Measurements from ENCODE around the gene GALNT15. TPM values are rescaled to one million over a fixed set of nuclear protein-coding genes. Genes with fewer than 3 reads are reported as not detected.

GALNT15 gene
- total and polyA plus RNA-seq, 2 donors (not counting 3 experiments of a cell fraction or from before 2014, with no cell fraction given): 0.87 to 5.4 TPM

DNA sequence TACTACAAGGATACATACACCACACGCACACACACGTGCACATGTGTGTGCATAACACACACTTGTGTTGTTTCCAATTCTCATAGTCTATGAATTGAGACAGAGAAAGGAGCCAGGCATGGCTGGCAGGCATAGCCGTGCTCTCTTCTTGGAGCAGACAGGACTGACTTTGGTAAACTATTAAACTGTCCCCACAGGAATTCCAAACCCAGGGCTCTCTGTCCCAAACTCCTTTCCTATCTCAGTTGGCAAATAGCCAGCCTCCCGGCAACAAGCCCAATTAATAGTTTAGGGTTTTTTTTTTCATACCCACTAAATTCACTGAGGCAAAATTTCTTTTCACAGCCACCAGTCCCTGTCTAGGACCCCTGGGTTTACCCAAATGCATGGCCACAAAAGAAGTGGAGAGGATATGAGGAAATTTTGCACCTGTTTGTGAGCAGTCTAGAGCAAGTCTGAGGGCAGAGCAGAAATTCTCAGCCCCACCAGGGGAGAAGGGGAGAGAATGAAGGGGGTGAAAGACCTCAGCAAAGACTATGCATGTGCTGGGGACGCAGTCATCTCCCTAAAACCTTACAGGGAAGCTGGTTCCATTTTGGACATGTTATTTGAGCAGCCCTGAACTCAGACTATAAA, 17.8 kb downstream of the GALNT15 start:
- no peaks in the 10 kb centered on the region for H3K4me1 ChIP-seq (ENCODE audit: control insufficient read depth, extremely low read depth, insufficient read depth, low read length)
- H3K79me2 ChIP-seq (ENCODE audit: control insufficient read depth, insufficient read depth, low read length): no peaks in the 10 kb centered on the region
- TF ChIP-seq GATA2 (IDR thresholded peaks at IDR 0.05; ENCODE audit: insufficient read depth, insufficient read length, low read depth, low read length) (no peak), FOS (IDR thresholded peaks at IDR 0.05; ENCODE audit: borderline replicate concordance, insufficient read depth, low read length) (no peak), JUN (IDR thresholded peaks at IDR 0.05; ENCODE audit: borderline replicate concordance, insufficient read depth, insufficient read length, low read depth) (no peak), MYC (IDR thresholded peaks at IDR 0.05; ENCODE audit: low read depth, low read length) (no peak), EZH2 (IDR thresholded peaks at IDR 0.05; ENCODE audit: borderline replicate concordance, low read depth, low read length, severe bottlenecking) (no peak), POLR2A (IDR thresholded peaks at IDR 0.05; ENCODE audit: low read depth, low read length) (no peak), POLR2AphosphoS5 (IDR thresholded peaks at IDR 0.05; ENCODE audit: insufficient read depth, low read depth, low read length) (no peak)
- TF ChIP-seq, protein P1, sequence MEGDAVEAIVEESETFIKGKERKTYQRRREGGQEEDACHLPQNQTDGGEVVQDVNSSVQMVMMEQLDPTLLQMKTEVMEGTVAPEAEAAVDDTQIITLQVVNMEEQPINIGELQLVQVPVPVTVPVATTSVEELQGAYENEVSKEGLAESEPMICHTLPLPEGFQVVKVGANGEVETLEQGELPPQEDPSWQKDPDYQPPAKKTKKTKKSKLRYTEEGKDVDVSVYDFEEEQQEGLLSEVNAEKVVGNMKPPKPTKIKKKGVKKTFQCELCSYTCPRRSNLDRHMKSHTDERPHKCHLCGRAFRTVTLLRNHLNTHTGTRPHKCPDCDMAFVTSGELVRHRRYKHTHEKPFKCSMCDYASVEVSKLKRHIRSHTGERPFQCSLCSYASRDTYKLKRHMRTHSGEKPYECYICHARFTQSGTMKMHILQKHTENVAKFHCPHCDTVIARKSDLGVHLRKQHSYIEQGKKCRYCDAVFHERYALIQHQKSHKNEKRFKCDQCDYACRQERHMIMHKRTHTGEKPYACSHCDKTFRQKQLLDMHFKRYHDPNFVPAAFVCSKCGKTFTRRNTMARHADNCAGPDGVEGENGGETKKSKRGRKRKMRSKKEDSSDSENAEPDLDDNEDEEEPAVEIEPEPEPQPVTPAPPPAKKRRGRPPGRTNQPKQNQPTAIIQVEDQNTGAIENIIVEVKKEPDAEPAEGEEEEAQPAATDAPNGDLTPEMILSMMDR (IDR thresholded peaks at IDR 0.05; ENCODE audit: extremely low read depth in 1 of 2, insufficient read depth in 1 of 2, low read depth in 1 of 2, low read length in 2 of 2): no peak
- TF ChIP-seq, protein P2, sequence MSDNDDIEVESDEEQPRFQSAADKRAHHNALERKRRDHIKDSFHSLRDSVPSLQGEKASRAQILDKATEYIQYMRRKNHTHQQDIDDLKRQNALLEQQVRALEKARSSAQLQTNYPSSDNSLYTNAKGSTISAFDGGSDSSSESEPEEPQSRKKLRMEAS (IDR thresholded peaks at IDR 0.05; ENCODE audit: insufficient read depth, insufficient read length): no peak
- ChIA-PET POLR2A (no interaction called here), CTCF (interaction anchor here (1.1 kb wide), 1 partner anchor 14 kb away, joined by 4 read pairs; no protein-coding TSS in a partner anchor)
- H3K27ac ChIP-seq (ENCODE audit: insufficient read depth, low read depth, low read length): no peak overlapping the region
- H3K9me3 ChIP-seq (replicated peaks; ENCODE audit: control insufficient read depth, insufficient read depth, low read length): no peaks in the 10 kb centered on the region
- H3K27me3 ChIP-seq (ENCODE audit: control insufficient read depth in 2 of 2, insufficient read depth in 2 of 2, low read length in 2 of 2): peaks cover 0 to 2% of the 10 kb centered on the region in 2 experiments
- BruUV-seq (replicated peaks): no TSS peak
- H3K9ac ChIP-seq (replicated peaks; ENCODE audit: extremely low read depth, insufficient read depth, low read length): no peak overlapping the region
- no peaks in the 10 kb centered on the region for H3K36me3 ChIP-seq (ENCODE audit: control insufficient read depth in 2 of 2, extremely low read depth in 1 of 2, insufficient read depth in 2 of 2, low read length in 2 of 2)
- FAIRE-seq: no peak
- DNase-seq (ENCODE audit: low read depth, low spot score): no peak
- H3K4me3 ChIP-seq (replicated peaks in 1 of 3; ENCODE audit: insufficient read depth in 1 of 3, low read depth in 1 of 3, low read length in 3 of 3): no peak overlapping the region
- H2AFZ ChIP-seq (ENCODE audit: low read depth, low read length): no peak overlapping the region
- intact Hi-C loops (cut with micrococcal nuclease): no loop called here
- dilution Hi-C loops (cut with MboI; ENCODE audit: extremely low pct_ligation_motif_present, low sequenced_read_pairs): no loop called here
- no peaks in the 10 kb centered on the region for H4K20me1 ChIP-seq (replicated peaks; ENCODE audit: control insufficient read depth, extremely low read depth, insufficient read depth, low read length)
- no peak overlapping the region for H3K4me2 ChIP-seq (ENCODE audit: insufficient read depth, low read length)
- H3K9me1 ChIP-seq (replicated peaks; ENCODE audit: control insufficient read depth, extremely low read depth, insufficient read depth, low read length): no peaks in the 10 kb centered on the region
